Activated CD8-positive, alpha-beta memory T cell treated with anti-CD3 and anti-CD28 coated beads for 36 hours (primary cell): ENCODE data around the gene GSTT2B. TPM values are rescaled to one million over a fixed set of nuclear protein-coding genes. Genes with fewer than 3 reads are reported as not detected.
"Not testable (repeated sequence)": the region's sequence is repeated elsewhere in the genome, so short reads cannot be mapped to it uniquely, and the experiment has no call there.

Experiments
- CTCF ChIA-PET: fragments of 350-600 bp; sonication (Branson Sonifier 250); formaldehyde crosslinking; loops from one replicate; lab custom pipeline; 2021; ENCODE audit warnings: antibody characterized with exemption; lab: Charles Lee
- POLR2A ChIA-PET: fragments of 350-600 bp; sonication (Branson Sonifier 250); formaldehyde crosslinking; loops from one replicate; lab custom pipeline; 2021; ENCODE audit warnings: antibody characterized with exemption; lab: Charles Lee
- total RNA-seq, 2 experiments: library from RNA; stranded (reverse); gene quantifications; one replicate each; pipeline ENCODE4 v1.2.3, GENCODE V29; 2021

GSTT2B gene
- total RNA-seq, 2 experiments from 2014 or later, result not detected

DNA sequence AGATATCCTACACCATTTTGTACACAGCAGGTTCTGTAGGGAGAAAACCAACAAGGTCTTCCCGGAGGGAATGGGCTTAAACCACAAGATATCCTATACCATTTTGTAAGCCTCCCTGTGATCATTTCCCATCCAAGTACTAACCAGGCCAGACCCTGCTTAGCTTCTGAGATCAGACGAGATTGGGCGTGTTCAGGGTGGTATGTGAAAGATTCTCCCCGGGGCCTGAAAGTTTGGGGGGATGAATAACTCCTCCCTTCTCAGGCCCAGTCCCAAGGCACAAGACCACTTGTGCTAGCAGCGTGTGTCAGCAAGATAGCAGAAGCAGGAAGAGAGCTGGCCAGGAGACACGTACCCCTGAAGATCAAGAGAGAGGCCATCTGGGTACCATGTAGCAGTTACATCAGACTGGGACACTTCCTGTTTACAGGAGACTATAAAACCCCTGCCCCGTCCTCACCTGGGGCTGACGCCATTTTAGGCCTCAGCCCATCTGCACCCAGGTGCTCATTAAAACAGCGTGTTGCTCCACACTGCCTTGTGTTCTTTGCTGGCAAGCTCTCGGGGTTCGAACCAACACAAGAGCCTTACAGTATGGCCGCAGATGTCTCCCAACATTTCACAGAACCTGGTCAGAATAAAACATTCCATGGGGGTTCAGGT lies 49.5 kb downstream of the GSTT2B start:
- POLR2A ChIA-PET, result interaction anchor here (0.6 to 4.5 kb wide), 2 partner anchors 18 to 225 kb away, joined by 6 to 30 read pairs; partner anchors contain the start of gene MIF
- CTCF ChIA-PET, result interaction anchor here (2.6 kb wide), 1 partner anchor 18 kb away, joined by 13 read pairs; the partner anchor contains the start of gene MIF

DNA sequence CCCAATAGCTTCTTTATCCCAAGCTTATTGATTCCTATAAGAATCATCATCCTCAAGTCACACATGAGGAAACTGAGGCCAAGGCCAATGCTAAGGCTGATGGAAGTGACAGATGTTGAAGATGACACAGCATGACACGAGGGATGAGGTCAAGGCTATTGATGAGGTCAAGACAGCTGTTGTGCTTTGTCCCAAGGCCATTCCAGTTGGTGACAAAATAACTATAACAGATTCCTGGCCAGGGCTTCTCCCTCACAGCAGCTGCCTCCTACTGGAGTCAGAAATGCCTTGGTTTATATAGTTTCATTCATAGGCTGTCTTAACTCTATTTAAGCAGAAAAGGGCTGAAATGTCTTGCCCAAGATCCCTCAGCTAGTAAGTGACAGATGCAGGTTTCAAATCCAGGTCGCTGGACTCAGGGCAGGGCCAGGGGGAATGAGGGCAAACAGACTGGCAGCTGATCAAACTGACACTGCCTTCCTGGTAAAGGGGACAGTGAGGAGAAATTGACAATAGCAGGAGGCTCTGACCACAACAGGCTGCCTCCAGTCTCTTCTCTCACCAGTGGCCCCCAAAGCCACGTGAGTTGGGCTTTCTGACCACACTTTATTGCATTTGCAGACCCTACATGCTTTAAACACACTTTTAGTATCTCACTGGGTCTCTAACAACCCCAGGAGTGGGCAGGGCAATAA lies 50.4 kb downstream of the GSTT2B start:
- CTCF ChIA-PET, result no interaction called here
- POLR2A ChIA-PET, result interaction anchor here (0.6 to 4.5 kb wide), 3 partner anchors 14 to 226 kb away, joined by 3 to 30 read pairs (median 6); partner anchors contain the start of gene MIF

DNA sequence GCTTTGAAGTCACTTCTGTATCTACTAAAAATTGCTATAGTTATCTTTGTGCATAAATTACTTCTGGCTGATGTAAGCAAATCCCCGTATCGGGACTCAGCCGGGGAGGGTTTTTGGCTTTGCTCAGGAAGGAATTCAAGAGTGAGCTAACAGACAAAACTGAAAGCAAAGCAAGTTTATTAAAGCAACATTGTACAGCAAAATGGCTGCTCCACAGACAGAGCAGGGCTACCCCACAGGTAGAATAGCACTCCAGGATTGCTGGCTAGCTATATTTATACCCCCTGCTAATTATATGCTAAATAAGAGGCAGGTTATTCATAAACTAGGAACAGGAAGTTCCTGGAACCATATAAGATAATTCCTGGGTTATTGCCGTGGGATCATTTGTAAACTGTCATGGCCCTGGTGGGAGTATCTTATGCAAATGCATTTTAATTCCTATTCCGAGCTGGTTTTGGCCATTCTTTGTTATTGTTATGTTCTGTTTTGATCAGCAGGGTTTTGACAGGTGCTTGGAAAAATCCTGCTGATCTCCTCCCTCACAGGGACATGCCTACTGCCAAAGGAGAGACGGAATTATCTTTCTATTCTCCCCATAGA lies 51.6 kb downstream of the GSTT2B start:
- ChIA-PET POLR2A (interaction anchor here (1.3 kb wide), 1 partner anchor 13 kb away, joined by 3 read pairs; no protein-coding TSS in a partner anchor), CTCF (no interaction called here)

DNA sequence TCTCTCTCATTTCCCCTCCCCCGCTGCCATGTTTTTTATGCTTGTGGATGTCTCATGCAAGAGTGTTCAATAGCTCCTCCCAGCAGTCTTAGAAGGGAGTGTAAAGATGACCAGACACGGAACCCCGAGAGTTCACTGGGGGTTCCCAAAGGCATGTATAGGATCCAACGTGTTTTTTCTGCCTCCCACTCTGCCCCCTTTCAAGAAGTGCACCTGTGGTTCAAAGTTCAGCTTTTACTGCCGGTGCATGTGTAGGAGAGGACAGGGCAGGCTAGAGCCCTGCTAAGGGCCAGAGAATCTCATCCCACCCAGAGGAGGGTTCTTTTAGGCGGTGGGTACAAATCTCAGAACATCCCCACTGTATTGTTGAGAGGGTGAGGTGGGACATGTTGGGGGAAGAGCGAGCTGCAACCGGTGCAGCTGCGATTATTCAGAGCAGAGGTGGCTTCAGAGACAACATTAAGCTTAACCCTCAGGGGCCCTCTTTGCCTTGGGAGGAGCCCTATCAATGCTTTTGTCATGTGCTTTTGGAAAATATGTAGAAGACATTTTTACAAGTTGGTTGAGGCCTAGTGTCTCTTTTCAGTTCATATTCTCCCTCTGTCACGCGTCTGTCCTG lies 52.3 kb downstream of the GSTT2B start:
- POLR2A ChIA-PET, result no interaction called here
- CTCF ChIA-PET, result interaction anchor here (0.6 kb wide), 1 partner anchor 21 kb away, joined by 3 read pairs; no protein-coding TSS in a partner anchor

DNA sequence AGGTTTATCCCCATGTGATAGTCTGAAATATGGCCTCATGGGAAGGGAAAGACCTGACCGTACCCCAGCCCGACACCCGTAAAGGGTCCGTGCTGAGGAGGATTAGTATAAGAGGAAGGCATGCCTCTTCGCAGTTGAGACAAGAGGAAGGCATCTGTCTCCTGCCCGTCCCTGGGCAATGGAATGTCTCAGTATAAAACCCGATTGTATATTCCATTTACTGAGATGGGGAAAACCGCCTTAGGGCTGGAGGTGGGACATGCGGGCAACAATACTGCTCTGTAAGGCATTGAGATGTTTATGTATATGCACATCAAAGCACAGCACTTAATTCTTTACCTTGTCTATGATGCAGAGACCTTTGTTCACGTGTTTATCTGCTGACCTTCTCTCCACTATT lies 53.6 kb downstream of the GSTT2B start:
- POLR2A ChIA-PET, result not testable (repeated sequence)

More for the DNA sequence above, 53.6 kb downstream of the GSTT2B start:
- CTCF ChIA-PET, result not testable (repeated sequence)

Other genes starting within 250 kb of the GSTT2B start
- gene ZNF70, start 210.1 kb downstream of the GSTT2B start, total RNA-seq, result 1 to 10 TPM; 3.4 to 3.5 TPM
- gene VPREB3, start 206.8 kb downstream of the GSTT2B start, total RNA-seq, result not detected
- gene C22orf15, start 198.2 kb downstream of the GSTT2B start, total RNA-seq, result under 1 TPM; 0.78 to 0.84 TPM
- 100 to 1,000 TPM; 191 to 203 TPM for gene CHCHD10, start 193.2 kb downstream of the GSTT2B start, total RNA-seq
- under 1 TPM; 0.42 to 0.74 TPM for gene MMP11, start 188.3 kb downstream of the GSTT2B start, total RNA-seq
- 100 to 1,000 TPM; 102 to 104 TPM for gene SMARCB1, start 174.2 kb downstream of the GSTT2B start, total RNA-seq
- gene DERL3, start 122.2 kb downstream of the GSTT2B start, total RNA-seq, result 1 to 10 TPM; 6.7 to 8.1 TPM
- 1 to 10 TPM; 8.0 to 8.1 TPM for gene SLC2A11, start 103.3 kb downstream of the GSTT2B start, total RNA-seq
- gene MIF, start 66.8 kb downstream of the GSTT2B start, total RNA-seq, result 1,000 to 10,000 TPM; 1,115 to 1,141 TPM
- not detected for gene DDTL, start 5.7 kb upstream of the GSTT2B start, total RNA-seq
- gene DDT, start 13.2 kb upstream of the GSTT2B start, total RNA-seq, result 100 to 1,000 TPM; 108 to 110 TPM
- not detected for gene GSTT2, start 18.9 kb upstream of the GSTT2B start, total RNA-seq
- gene GSTT4, start 44.3 kb upstream of the GSTT2B start, total RNA-seq, result not detected
- gene CABIN1, start 50.1 kb upstream of the GSTT2B start, total RNA-seq, result 10 to 100 TPM; 71.0 to 73.1 TPM
- gene SUSD2, start 220.3 kb upstream of the GSTT2B start, total RNA-seq, result under 1 TPM; 0.42 to 0.53 TPM